Stimulated activated CD8-positive, alpha-beta memory T cell treated with anti-CD3 and anti-CD28 coated beads, Interleukin-15, amount 100 ng/mL, for 24 hours (primary cell): Measurements from ENCODE around the gene ADISSP.

Experiments
- DNase-seq: peaks from one replicate; pipeline ENCODE4 v3.0.0-alpha.2; 2020; ENCODE audit warnings: low read depth

The ADISSP gene

GRCh38 chr20:3755269-3755668 is 12.3 kb downstream of the ADISSP start:
- no peak for DNase-seq

DNA sequence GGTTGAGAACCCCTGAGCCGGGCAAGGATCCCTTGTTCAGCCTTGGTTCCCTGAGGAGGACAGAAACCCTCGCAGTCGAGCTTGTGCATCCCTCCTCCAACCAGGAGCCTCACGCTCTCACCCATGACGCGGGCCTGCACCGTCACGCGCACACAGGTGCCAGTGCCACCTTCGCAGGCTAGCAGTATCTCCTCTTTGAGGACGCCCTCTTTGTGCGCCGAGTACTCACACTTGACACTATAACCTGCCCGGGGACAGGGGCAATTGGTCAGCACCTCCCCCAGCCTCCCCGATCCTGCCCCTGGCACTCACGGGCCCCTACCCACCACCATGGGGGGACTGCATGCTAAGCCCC is 13.3 kb downstream of the ADISSP start:
- no peak for DNase-seq

DNA sequence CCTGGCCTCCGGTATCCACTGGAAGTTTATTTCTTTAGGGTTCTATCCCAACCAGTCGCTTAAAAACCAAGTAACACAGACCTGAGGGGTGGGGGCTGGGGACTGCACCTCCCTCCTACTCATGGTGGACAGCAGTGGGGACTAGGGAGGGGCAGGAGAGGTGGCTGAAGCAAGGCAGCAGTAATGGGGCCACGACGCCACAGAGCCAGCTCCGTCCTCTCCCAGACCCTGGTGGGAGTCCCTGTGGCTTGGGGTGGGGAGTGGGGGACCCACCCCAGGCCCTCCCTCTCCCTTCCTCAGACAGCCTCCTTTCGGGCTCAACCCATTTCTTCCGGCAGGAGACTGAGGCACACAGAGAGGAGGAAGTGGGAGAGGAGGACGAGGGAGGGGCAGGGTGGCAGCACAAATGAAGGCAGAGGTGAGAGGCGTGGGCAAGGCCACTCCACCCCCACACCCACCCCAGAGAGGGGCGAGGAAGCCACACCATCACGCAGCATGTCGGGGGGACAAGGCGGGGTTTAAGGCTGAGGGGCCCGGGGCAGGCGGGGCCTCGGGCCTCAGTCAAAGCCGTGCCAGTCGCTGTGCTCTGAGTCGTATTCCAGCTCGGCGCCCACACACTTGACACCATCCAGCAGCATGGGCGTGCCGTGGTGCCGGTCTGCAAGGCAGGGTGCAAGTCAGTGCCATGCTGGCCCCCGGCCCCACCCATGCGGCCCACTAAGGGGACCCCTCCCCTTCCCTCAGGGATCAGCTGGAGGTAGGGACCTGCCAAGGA is 13.9 kb downstream of the ADISSP start:
- no peak for DNase-seq

- no peak for DNase-seq
Observed at GRCh38 chr20:3753098-3753497, 14.5 kb downstream of the ADISSP start.

DNA sequence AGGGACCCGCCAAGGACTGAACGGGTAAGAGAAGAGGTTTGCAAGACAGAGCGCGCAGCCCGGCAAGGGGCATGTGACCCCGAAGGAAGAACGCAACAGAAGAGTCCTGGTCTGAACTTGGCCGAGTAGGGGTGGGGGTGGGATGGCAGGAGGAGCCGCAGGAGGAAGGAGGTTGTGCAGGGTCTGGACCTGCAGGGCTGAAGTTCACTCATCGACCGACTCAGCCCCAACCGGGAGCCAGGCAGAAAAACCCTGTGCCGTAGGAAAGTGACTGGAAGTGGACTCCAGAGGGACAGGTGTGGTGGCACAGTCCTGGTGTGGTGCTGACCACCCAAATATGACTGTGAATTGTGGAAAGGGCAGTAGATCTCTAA is 15.2 kb downstream of the ADISSP start:
- no peak for DNase-seq

- no peak for DNase-seq
Observed at GRCh38 chr20:3751675-3752385, 15.7 kb downstream of the ADISSP start.

DNA sequence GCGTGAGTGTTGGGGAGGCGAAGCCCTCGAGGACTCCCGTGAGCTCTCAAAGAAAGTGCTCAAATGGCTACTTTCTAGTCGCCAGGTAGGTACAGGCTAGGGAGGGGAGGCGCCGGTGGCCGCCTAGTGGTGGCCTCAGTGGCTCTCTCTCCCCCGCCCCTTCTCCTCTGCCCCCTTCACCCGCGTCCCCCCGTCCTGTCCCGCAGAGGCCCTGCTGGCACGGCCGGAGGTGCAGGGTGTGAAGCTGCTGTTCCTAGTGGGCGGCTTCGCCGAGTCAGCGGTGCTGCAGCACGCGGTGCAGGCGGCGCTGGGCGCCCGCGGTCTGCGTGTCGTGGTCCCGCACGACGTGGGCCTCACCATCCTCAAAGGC is 16.3 kb downstream of the ADISSP start:
- no peak for DNase-seq

- no peak for DNase-seq
Observed at GRCh38 chr20:3749689-3750531, 17.6 kb downstream of the ADISSP start.

GRCh38 chr20:3749087-3749688 is 18.4 kb downstream of the ADISSP start:
- DNase-seq, result no peak

- no peak for DNase-seq
Observed at GRCh38 chr20:3748073-3748472, 19.5 kb downstream of the ADISSP start.

DNA sequence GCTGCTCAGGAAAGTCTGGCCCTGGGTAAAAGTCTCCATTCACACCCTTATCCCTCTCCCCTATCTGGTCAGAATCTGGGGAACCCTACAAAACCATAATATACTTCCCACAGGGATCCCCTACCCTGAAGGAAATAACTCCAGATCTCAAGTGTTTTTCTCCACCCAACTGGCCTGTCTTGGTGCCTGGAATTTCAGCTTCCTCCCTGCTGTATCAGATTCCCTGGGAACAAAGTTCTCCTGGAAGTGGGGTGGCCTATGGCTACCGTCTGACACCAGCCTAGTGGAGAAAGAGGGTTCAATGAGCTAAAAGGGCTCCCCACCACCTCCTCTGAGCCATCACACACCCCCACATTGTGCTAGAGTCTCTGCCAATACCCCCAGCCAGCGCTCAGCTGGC is 20.1 kb downstream of the ADISSP start:
- DNase-seq, result no peak

GRCh38 chr20:3745686-3746173 is 21.8 kb downstream of the ADISSP start:
- DNase-seq, result no peak

DNA sequence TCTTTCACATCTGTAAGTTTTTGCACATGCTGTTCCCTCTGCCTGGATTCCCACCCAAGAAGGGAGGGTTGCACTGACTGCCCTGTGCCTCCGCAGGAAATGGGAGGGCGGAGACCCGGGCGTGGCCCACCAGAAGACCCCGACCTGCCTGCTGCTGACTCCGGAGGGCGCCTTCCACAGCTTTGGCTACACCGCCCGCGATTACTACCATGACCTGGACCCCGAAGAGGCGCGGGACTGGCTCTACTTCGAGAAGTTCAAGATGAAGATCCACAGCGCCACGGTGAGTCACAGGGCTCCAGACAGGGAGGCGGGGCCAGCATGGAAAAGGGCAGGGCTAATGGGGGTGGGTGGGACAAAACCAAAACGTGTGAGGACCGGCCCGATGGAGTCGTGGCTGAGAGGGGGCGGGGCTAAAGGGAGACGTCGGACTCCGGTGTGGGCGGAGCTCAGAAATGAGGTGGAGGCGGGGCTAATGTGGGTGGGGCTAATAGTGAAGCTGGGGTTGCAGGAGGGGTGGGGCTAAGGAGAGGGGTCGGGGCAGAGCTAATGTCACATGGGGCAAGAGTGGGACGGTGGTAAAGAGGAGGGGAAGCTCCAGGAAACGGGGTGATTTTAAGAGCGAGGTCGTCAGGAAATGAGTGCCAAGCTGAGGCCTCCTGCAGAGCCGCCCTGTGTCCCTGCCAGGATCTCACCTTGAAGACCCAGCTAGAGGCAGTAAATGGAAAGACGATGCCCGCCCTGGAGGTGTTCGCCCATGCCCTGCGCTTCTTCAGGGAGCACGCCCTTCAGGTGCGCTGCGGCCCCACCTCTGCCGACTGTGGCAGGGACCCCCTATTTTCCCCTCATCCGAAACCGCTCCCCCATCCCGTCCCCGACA is 22.5 kb downstream of the ADISSP start:
- DNase-seq, result peak; percentile 28

GRCh38 chr20:3744037-3744436 is 23.5 kb downstream of the ADISSP start:
- no peak for DNase-seq

DNA sequence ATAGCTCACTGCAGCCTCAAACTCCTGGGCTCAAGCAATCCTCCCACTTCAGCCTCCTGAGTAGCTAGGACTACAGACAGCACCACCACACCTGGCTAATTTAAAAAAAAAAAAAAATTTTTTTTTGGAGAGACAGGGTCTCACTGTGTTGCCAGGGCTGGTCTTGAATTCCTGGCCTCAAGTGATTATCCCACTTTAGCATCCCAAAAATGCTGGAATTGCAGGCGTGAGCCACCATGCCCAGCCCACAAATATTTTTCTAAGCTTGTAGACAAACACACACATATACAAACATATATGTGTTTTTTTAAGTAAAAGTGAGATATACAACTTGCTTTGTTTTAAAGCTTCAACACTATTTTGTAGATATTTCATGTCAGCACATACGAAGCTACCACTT is 24.3 kb downstream of the ADISSP start:
- DNase-seq, result no peak

DNA sequence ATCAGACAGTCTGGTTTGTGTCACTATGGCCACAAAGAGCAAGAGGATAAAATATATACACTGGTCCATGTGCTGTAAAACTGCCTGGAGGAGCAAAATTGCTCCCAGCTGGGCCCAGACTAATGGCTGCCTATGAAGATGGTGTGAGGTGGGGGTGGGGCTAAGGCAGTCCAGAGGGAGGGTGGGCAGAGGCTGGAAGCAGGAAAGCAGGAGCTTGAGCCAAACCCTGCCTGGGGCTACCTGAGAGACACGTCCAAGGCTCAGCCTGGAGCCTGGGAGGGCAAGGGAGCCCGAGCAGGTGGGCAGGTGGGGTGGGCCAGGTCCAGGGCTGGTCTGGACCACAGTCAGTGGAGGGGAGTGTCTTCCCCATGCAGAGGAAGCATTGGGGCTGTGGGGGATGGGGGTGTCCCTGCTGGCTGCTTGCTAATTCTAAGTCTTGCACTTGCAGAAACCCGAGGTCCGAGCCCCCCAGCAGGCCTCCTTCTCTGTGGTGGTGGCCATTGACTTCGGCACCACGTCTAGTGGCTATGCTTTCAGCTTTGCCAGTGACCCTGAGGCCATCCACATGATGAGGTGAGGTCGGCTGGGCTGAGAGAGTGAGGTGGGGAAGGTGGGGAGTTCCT is 25.6 kb downstream of the ADISSP start:
- no peak for DNase-seq

DNA sequence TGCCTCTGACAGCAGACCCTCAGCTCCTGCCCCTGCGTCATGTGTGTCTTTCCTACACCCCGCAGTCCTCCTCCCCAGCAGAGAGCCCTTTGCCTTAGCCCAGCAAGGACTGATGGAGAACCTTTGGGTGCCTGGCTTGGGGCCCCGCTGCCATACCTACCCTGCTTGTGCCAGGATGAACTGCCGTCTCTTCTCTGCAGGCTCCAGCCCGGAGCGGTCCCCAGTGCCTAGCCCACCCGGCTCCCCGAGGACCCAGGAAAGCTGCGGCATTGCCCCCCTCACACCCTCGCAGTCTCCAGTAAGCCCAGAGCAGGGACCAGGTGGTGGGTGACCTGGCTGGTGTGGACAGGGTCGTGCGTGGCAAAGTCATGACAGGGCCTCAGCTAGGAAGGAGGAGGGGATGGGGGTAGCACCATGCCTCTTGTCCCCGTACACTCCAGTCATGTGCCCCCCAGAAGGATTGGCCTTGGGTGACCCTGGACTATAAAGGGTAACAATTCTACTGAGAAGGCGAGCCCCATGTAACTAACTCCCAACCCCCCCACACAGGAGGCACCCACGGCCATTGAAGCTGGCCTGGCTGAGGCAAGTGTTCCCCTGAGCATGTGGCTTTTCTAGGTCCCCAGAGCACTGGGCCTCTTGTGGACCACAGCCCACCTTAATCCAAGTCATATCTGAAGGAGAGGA is 26.8 kb downstream of the ADISSP start:
- DNase-seq, result no peak

DNA sequence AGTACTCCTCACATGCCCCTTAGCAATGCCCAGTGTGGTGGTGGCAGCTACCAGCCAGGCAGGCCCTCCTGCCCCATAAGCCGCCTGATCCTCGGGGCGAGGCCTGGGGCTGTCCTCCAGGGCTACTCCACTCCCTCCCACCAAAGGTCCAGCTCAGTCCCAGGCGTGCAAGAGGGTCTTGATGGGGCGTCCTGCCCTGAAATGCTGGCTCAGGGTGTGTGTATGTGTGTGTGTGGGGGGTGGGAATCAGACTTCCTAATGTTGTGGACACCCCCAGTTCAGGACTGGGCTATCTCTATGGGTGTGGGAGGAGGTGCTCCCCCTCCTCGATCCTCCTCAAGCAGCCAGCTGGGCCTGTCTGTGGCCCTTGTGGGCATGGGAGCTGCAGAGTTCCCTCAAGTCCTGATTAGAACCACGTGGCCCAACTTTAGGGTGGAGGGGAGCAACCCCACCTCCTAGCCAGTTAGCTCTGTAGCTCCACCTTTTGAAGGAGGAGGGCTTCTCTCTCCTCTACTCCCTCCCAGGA is 27.6 kb downstream of the ADISSP start:
- DNase-seq, result no peak

- no peak for DNase-seq
Observed at GRCh38 chr20:3739054-3739925, 28.3 kb downstream of the ADISSP start.
